Karpas-422 (cell line): ENCODE data around the gene THAP3. TPM values are rescaled to one million over a fixed set of nuclear protein-coding genes. Genes with fewer than 3 reads are reported as not detected.

ENCODE experiments used
- DNase-seq: peaks from one replicate; pipeline ENCODE4 v3.0.0-alpha.2; 2015
- H2AFZ ChIP-seq: fragments of 200-600 bp; sonication (generic); 2 replicates; pipeline ENCODE4 v1.6.1; 2014; ENCODE audit warnings: antibody characterized with exemption, low read length, mixed read lengths
- H3K27ac ChIP-seq: fragments of 200-600 bp; sonication (generic); 2 replicates; pipeline ENCODE4 v1.5.1; 2014; ENCODE audit warnings: mild to moderate bottlenecking, low read length, moderate library complexity
- H3K27me3 ChIP-seq: fragments of 200-600 bp; sonication (generic); 2 replicates; pipeline ENCODE4 v1.6.1; 2014; ENCODE audit warnings: low read length, mixed read lengths
- H3K36me3 ChIP-seq: fragments of 200-600 bp; sonication (generic); 2 replicates; pipeline ENCODE4 v1.6.1; 2014; ENCODE audit warnings: low read length, mixed read lengths; ENCODE audit not compliant: insufficient read depth
- H3K4me1 ChIP-seq: fragments of 200-600 bp; sonication (generic); 2 replicates; pipeline ENCODE4 v1.6.1; 2014; ENCODE audit warnings: mild to moderate bottlenecking, low read length, mixed read lengths
- H3K4me2 ChIP-seq: fragments of 200-600 bp; sonication (generic); 2 replicates; pipeline ENCODE4 v1.6.1; 2014; ENCODE audit warnings: low read length, low read depth, mild to moderate bottlenecking; ENCODE audit not compliant: poor library complexity, severe bottlenecking
- H3K4me3 ChIP-seq: fragments of 200-600 bp; sonication (generic); 2 replicates; pipeline ENCODE4 v1.5.1; 2014; ENCODE audit warnings: mild to moderate bottlenecking, antibody characterized with exemption, low read length, mixed read lengths
- H3K79me2 ChIP-seq: fragments of 200-600 bp; sonication (generic); 2 replicates; pipeline ENCODE4 v1.6.1; 2014; ENCODE audit warnings: mild to moderate bottlenecking, low read length, mixed read lengths
- H3K9ac ChIP-seq: fragments of 200-600 bp; sonication (generic); 2 replicates; pipeline ENCODE4 v1.6.0; 2014; ENCODE audit warnings: low read length
- H3K9me2 ChIP-seq: fragments of 200-600 bp; sonication (generic), shearing (Covaris generic); replicated peaks from 2 replicates; pipeline ENCODE4 v1.6.0; 2014; ENCODE audit warnings: mild to moderate bottlenecking, low read length, moderate library complexity; ENCODE audit not compliant: insufficient read depth
- H3K9me3 ChIP-seq: fragments of 300-700, 200-600 bp; sonication (generic); 2 replicates; pipeline ENCODE4 v1.6.1; 2014; ENCODE audit warnings: low read length, mixed read lengths
- H4K20me1 ChIP-seq: fragments of 200-600 bp; sonication (generic); 2 replicates; pipeline ENCODE4 v1.6.1; 2014; ENCODE audit warnings: mild to moderate bottlenecking, antibody characterized with exemption, low read length, low read depth; ENCODE audit not compliant: insufficient read depth
- total RNA-seq: library from RNA; depleted of rRNA; stranded (reverse); fragments of >200 nt; shearing (Covaris generic); gene quantifications from 2 replicates; pipeline ENCODE4 v1.2.3, GENCODE V29; 2014; ENCODE audit warnings: low replicate concordance; rRNA removed

THAP3 gene
- total RNA-seq, 1 experiment from 2014 or later: 13.3 TPM

DNA sequence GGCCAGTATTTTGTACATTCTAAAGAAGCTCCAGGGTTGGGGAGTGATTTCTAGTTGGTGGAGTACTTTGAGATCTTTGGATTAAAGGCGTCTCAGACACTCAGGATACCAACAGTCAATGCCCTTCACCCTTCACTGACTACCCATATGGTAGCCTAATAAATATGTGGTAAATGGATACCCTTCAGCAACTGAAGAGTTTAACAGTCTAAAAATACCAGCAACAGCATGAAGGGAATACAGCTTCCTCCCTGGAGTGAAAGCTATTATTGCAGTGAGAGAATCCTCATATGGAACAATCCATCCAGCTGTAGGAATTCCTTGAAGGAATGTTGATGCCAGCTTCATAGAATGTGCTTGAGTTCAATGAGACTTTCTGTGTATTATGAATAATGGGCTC is 50.1 kb downstream of the THAP3 start:
- Histone ChIP-seq H2AFZ (no peak overlapping the region), H3K79me2 (peaks cover 44% of the 10 kb centered on the region), H3K27me3 (no peaks in the 10 kb centered on the region), H3K9me2 (no peaks in the 10 kb centered on the region), H4K20me1 (no peaks in the 10 kb centered on the region), H3K9me3 (no peaks in the 10 kb centered on the region), H3K9ac (no peak overlapping the region), H3K4me3 (no peak overlapping the region), H3K4me2 (no peak overlapping the region), H3K4me1 (peaks cover 3% of the 10 kb centered on the region; the same call in 1 of the 2 replicates), H3K36me3 (peaks cover 39% of the 10 kb centered on the region), H3K27ac (no peak overlapping the region)
- no peak for DNase-seq

DNA sequence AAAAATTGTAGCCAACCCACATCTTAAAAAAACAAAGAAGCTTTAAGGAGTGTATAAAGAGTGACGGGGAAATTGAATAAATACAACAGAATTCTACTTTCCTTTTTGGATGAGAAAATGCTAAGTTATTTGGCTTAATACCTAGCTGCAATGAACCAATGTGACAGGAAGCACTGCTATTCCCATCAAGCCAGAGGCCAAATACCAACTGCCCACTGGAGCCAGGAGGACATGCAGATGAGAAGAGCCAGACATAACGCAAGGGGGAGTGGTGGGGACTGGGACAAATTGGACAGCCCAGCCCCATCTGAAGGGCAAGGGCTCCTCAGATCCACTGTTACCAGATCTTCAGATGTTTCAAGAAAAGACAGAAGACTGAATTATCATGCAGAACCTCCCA is 51.3 kb downstream of the THAP3 start:
- Histone ChIP-seq H3K27me3 (no peaks in the 10 kb centered on the region), H3K27ac (no peak overlapping the region), H2AFZ (no peak overlapping the region), H3K9me3 (no peaks in the 10 kb centered on the region), H3K4me2 (no peak overlapping the region), H3K9ac (no peak overlapping the region), H3K9me2 (no peaks in the 10 kb centered on the region), H3K36me3 (peaks cover 48% of the 10 kb centered on the region), H3K4me1 (peaks cover 4% of the 10 kb centered on the region; the same call in 1 of the 2 replicates), H3K4me3 (no peak overlapping the region), H3K79me2 (peaks cover 46% of the 10 kb centered on the region), H4K20me1 (no peaks in the 10 kb centered on the region)
- DNase-seq: no peak

Other genes starting within 250 kb of the THAP3 start
- 11.8 and 25.9 TPM in 2 replicates for gene ACOT7, start 231.1 kb upstream of the THAP3 start, total RNA-seq
- not detected in 2 replicates for gene HES2, start 204.9 kb upstream of the THAP3 start, total RNA-seq
- gene ESPN, start 200.1 kb upstream of the THAP3 start, total RNA-seq: not detected in 2 replicates
- 0.58 TPM in 1 of 2 replicates, not detected in the other for gene TNFRSF25, start 158.7 kb upstream of the THAP3 start, total RNA-seq
- gene PLEKHG5, start 133.2 kb upstream of the THAP3 start, total RNA-seq: 0.25 TPM in 1 of 2 replicates, not detected in the other
- 25.0 and 37.6 TPM in 2 replicates for gene NOL9, start 70.4 kb upstream of the THAP3 start, total RNA-seq
- not detected in 2 replicates for gene TAS1R1, start 69.6 kb upstream of the THAP3 start, total RNA-seq
- gene ZBTB48, start 44.9 kb upstream of the THAP3 start, total RNA-seq: 36.3 and 69.0 TPM in 2 replicates
- gene KLHL21, start 22.0 kb upstream of the THAP3 start, total RNA-seq: 12.2 and 13.3 TPM in 2 replicates
- gene PHF13, start 11.1 kb upstream of the THAP3 start, total RNA-seq: 5.7 and 11.1 TPM in 2 replicates
- 33.4 and 36.3 TPM in 2 replicates for gene DNAJC11, start 76.9 kb downstream of the THAP3 start, total RNA-seq
- 80.5 and 118 TPM in 2 replicates for gene CAMTA1, start 160.6 kb downstream of the THAP3 start, total RNA-seq